ENCODE measurements around the gene USP37. TPM values are rescaled to one million over a fixed set of nuclear protein-coding genes. Genes with fewer than 3 reads are reported as not detected.
A peak's percentile ranks its signal among the peaks of the same experiment; 100 is the strongest.

The USP37 gene
- total and polyA plus RNA-seq, 2 of the 13 experiments (the other 11 are each of a cell fraction or from before 2014, with no cell fraction given): 6.5 to 30.6 TPM

DNA sequence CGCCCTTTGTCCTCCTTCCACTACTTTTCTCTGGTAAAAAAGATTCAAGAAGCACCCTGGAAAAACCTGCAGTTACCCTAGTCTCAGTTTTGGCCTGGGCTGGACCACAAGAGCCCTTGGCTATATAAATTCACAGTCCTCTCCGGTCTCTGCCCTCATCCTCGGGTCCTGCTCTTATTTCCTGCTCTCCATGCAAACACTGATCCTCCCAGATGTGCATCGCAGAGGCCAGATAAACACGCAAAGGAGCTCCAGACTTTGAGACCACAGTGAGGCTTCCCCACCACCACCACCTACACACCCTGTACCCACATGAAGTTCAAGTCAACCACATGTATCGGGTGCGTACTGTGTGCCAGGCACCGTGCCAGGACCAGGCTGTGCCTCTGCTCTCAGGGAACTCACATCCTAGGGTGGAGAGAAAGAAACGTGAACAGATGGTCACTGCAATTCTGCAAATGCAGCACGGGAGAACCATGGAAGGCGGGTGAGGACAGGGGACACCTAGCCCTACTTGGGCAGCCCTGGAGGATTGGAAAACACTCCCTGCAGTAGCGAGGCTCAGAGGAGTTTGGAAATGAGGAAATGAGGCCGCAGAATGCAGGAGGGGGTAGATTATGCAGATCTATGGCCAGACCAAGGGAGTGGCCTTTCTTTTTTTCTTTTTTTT is 161.1 kb downstream of the USP37 start (continued):
- TF ChIP-seq, protein P1, sequence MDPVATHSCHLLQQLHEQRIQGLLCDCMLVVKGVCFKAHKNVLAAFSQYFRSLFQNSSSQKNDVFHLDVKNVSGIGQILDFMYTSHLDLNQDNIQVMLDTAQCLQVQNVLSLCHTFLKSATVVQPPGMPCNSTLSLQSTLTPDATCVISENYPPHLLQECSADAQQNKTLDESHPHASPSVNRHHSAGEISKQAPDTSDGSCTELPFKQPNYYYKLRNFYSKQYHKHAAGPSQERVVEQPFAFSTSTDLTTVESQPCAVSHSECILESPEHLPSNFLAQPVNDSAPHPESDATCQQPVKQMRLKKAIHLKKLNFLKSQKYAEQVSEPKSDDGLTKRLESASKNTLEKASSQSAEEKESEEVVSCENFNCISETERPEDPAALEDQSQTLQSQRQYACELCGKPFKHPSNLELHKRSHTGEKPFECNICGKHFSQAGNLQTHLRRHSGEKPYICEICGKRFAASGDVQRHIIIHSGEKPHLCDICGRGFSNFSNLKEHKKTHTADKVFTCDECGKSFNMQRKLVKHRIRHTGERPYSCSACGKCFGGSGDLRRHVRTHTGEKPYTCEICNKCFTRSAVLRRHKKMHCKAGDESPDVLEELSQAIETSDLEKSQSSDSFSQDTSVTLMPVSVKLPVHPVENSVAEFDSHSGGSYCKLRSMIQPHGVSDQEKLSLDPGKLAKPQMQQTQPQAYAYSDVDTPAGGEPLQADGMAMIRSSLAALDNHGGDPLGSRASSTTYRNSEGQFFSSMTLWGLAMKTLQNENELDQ (CRISPR knock-in tag; IDR thresholded peaks at IDR 0.05; ENCODE audit: borderline replicate concordance): peak; percentile 74; the same call in 1 of the 2 replicates
- TF ChIP-seq, protein P2, sequence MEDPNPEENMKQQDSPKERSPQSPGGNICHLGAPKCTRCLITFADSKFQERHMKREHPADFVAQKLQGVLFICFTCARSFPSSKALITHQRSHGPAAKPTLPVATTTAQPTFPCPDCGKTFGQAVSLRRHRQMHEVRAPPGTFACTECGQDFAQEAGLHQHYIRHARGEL (CRISPR knock-in tag; IDR thresholded peaks at IDR 0.05): no peak; the same call in 1 of the 2 replicates
- TF ChIP-seq, protein P3, sequence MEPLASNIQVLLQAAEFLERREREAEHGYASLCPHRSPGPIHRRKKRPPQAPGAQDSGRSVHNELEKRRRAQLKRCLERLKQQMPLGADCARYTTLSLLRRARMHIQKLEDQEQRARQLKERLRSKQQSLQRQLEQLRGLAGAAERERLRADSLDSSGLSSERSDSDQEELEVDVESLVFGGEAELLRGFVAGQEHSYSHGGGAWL (CRISPR knock-in tag; IDR thresholded peaks at IDR 0.05): no peak
- TF ChIP-seq XBP1 (CRISPR knock-in tag; IDR thresholded peaks at IDR 0.05): no peak
- peak; percentile 75; the same call in 1 of the 2 replicates for TF ChIP-seq ARID2 (CRISPR knock-in tag; IDR thresholded peaks at IDR 0.05; ENCODE audit: borderline replicate concordance)
- TF ChIP-seq ZNF24 (IDR thresholded peaks at IDR 0.05): no peak
- no peak for TF ChIP-seq ZNF552 (CRISPR knock-in tag; IDR thresholded peaks at IDR 0.05; ENCODE audit: borderline replicate concordance)
- TF ChIP-seq, protein P4, sequence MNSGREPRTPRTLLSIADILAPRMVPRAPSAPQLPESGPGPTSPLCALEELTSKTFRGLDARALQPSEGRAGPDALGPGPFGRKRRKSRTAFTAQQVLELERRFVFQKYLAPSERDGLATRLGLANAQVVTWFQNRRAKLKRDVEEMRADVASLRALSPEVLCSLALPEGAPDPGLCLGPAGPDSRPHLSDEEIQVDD (CRISPR knock-in tag; IDR thresholded peaks at IDR 0.05; ENCODE audit: borderline replicate concordance): no peak
- TF ChIP-seq ZNF446 (CRISPR knock-in tag; IDR thresholded peaks at IDR 0.05): no peak
- TF ChIP-seq, protein P5, sequence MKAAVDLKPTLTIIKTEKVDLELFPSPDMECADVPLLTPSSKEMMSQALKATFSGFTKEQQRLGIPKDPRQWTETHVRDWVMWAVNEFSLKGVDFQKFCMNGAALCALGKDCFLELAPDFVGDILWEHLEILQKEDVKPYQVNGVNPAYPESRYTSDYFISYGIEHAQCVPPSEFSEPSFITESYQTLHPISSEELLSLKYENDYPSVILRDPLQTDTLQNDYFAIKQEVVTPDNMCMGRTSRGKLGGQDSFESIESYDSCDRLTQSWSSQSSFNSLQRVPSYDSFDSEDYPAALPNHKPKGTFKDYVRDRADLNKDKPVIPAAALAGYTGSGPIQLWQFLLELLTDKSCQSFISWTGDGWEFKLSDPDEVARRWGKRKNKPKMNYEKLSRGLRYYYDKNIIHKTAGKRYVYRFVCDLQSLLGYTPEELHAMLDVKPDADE (CRISPR knock-in tag; IDR thresholded peaks at IDR 0.05): no peak
- no peak for TF ChIP-seq HNRNPK (IDR thresholded peaks at IDR 0.05; ENCODE audit: low read depth, low read length, poor library complexity, severe bottlenecking)
- TF ChIP-seq ZSCAN29 (CRISPR knock-in tag; conservative IDR thresholded peaks at IDR 0.05): peak; percentile 5; the same call in 1 of the 2 replicates
- TF ChIP-seq RFXAP (CRISPR knock-in tag; IDR thresholded peaks at IDR 0.05; ENCODE audit: borderline replicate concordance): no peak
- TF ChIP-seq, protein P6, sequence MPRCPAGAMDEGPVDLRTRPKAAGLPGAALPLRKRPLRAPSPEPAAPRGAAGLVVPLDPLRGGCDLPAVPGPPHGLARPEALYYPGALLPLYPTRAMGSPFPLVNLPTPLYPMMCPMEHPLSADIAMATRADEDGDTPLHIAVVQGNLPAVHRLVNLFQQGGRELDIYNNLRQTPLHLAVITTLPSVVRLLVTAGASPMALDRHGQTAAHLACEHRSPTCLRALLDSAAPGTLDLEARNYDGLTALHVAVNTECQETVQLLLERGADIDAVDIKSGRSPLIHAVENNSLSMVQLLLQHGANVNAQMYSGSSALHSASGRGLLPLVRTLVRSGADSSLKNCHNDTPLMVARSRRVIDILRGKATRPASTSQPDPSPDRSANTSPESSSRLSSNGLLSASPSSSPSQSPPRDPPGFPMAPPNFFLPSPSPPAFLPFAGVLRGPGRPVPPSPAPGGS (CRISPR knock-in tag; IDR thresholded peaks at IDR 0.05): 0 out of 2 replicates have a peak, but pooled peaks have one; percentile 45
- no peak for TF ChIP-seq KDM4B (CRISPR knock-in tag; IDR thresholded peaks at IDR 0.05)
- no peak; the same call in 1 of the 2 replicates for TF ChIP-seq FIP1L1 (IDR thresholded peaks at IDR 0.05; ENCODE audit: borderline replicate concordance, insufficient read depth, low read depth, low read length)
- TF ChIP-seq SIN3A (IDR thresholded peaks at IDR 0.05; ENCODE audit: borderline replicate concordance, low read depth, low read length): no peak
- no peak for TF ChIP-seq MLLT10 (CRISPR knock-in tag; IDR thresholded peaks at IDR 0.05)
- TF ChIP-seq, protein P7, sequence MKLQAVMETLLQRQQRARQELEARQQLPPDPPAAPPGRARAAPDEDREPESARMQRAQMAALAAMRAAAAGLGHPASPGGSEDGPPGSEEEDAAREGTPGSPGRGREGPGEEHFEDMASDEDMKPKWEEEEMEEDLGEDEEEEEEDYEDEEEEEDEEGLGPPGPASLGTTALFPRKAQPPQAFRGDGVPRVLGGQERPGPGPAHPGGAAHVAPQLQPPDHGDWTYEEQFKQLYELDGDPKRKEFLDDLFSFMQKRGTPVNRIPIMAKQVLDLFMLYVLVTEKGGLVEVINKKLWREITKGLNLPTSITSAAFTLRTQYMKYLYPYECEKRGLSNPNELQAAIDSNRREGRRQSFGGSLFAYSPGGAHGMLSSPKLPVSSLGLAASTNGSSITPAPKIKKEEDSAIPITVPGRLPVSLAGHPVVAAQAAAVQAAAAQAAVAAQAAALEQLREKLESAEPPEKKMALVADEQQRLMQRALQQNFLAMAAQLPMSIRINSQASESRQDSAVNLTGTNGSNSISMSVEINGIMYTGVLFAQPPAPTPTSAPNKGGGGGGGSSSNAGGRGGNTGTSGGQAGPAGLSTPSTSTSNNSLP (IDR thresholded peaks at IDR 0.05; ENCODE audit: low read depth, low read length): no peak
- no peak for TF ChIP-seq ZFYVE20 (CRISPR knock-in tag; IDR thresholded peaks at IDR 0.05; ENCODE audit: borderline replicate concordance, low read depth)

All from HepG2 (cell line).